ENCODE measurements around the gene MESP2.
"Not testable (repeated sequence)": the region's sequence is repeated elsewhere in the genome, so short reads cannot be mapped to it uniquely, and the experiment has no call there.

Gene MESP2

GRCh38 chr15:89783111-89783860 lies 7.2 kb downstream of the MESP2 start:
- DNase-seq (ENCODE audit: low spot score), result no peak
- in situ Hi-C loops (cut with MboI; ENCODE audit: low pct_unique_long_range_greater_than_20kb, low sequenced_read_pairs, unreplicated experiment), result no loop called here
- TF ChIP-seq, protein P1, sequence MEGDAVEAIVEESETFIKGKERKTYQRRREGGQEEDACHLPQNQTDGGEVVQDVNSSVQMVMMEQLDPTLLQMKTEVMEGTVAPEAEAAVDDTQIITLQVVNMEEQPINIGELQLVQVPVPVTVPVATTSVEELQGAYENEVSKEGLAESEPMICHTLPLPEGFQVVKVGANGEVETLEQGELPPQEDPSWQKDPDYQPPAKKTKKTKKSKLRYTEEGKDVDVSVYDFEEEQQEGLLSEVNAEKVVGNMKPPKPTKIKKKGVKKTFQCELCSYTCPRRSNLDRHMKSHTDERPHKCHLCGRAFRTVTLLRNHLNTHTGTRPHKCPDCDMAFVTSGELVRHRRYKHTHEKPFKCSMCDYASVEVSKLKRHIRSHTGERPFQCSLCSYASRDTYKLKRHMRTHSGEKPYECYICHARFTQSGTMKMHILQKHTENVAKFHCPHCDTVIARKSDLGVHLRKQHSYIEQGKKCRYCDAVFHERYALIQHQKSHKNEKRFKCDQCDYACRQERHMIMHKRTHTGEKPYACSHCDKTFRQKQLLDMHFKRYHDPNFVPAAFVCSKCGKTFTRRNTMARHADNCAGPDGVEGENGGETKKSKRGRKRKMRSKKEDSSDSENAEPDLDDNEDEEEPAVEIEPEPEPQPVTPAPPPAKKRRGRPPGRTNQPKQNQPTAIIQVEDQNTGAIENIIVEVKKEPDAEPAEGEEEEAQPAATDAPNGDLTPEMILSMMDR (IDR thresholded peaks at IDR 0.05; ENCODE audit: extremely low read depth, insufficient read depth, missing control alignments), result no peak

DNA sequence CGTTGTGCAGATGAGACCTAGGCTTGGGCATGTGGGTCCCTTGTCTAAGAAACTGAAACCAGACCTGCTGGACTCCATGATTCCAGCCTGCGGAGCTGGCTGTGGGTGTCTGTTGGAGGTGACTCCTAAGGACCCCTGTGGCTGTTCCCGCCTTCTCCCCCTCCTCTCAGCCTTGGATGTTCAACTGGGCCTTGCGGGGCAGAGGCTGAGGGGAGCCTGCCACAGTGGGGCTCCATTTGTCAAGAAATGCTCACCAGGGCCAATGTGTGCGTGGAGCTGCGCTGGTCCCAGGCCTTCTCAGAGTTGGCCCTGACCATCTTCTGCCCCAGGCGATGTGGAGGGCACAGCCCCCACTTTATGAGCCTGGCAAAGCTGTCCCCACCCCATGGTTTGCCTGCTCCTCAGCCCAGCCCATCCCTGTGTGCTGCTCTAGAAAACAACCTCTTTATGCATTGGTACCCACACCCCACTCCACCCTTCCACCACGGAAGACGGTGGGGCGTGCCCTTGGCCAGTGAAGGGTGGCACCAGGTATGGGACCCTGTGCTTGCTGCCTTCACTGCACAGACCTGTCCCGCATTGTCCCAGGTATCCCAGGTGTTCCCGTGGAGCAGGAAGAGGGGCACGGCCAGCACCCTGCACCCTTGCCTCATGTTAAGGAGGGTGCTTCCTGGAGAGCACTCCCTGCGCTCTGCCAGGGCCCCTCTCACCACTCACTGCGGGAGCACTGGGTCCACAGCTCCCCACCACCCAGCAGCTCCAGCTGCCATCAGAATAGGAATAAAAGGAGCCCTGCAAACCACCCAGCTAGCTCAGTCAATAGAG lies 7.9 kb downstream of the MESP2 start:
- in situ Hi-C loops (cut with MboI; ENCODE audit: low pct_unique_long_range_greater_than_20kb, low sequenced_read_pairs, unreplicated experiment), result no loop called here
- TF ChIP-seq, protein P1 (IDR thresholded peaks at IDR 0.05; ENCODE audit: extremely low read depth, insufficient read depth, missing control alignments), result no peak

DNA sequence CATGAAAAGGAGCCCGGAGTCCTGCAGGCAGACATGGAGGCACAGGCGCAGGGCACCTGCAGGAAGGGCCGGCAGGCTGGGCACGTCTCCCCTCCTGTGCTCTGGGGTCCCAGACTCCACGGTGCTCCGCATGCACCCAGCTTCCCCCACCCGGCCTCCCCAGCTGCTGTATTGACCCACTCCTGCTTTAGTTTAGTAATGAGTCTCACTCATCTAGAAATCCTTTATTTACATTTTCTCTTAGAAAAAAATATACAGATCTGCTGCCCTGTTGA lies 8.5 kb downstream of the MESP2 start:
- DNase-seq (ENCODE audit: low spot score), result no peak
- TF ChIP-seq, protein P1 (IDR thresholded peaks at IDR 0.05; ENCODE audit: extremely low read depth, insufficient read depth, missing control alignments), result no peak
- in situ Hi-C loops (cut with MboI; ENCODE audit: low pct_unique_long_range_greater_than_20kb, low sequenced_read_pairs, unreplicated experiment), result no loop called here

More for the DNA sequence above, 7.9 kb downstream of the MESP2 start:
- DNase-seq (ENCODE audit: low spot score), result no peak

DNA sequence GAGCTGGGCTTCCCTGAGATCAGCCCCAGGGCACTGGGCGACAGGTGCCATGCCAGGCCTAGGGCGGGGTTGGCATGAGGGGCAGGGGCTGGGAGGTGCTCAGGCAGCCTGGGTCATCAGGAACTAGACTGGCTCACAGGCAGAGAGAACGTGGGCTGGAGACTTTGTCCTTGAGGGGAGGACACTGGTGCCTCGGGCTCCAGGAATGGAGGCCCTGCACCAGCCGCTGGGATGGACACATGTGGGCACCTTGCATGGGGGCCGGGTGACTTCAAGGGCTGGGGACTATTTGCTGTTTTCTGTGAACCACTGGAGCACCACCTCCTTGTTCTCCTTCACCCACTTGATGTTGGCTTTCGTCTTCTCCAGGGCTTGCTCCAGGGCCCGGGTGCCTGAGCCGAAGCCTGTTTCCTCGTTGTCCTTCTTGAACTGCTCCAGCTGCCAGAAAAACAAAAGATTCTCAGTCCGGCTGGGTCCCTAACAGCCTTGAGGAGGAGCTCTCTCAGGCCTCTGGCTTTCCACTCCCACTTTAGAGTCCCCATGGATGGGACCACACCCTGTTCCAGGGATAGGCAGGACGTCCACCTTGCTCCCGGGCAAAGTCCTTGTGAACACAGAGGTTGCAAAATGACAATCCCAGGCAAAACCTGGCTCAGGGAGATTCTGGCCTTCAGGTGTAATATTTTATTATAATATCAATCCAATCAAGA lies 9.1 kb downstream of the MESP2 start:
- in situ Hi-C loops (cut with MboI; ENCODE audit: low pct_unique_long_range_greater_than_20kb, low sequenced_read_pairs, unreplicated experiment), result no loop called here
- TF ChIP-seq, protein P1 (IDR thresholded peaks at IDR 0.05; ENCODE audit: extremely low read depth, insufficient read depth, missing control alignments), result no peak
- DNase-seq (ENCODE audit: low spot score), result no peak

DNA sequence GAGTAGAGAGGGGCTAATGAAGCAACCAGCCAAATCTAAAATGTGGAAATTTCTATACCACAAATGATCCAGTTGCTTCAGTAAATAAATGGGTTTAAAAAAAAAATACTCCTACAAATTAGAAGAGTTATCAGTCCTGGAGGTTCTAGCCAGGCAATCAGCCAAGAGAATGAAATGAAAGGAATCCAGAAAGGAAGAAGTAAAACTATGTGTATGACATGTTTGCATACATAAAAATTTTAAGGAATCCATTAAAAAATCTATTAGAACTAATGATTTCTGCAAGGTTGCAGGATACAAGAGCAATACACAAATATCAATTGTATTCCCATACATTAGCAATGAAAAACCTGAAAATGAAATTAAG lies 9.6 kb downstream of the MESP2 start:
- no peak for DNase-seq (ENCODE audit: low spot score)
- in situ Hi-C loops (cut with MboI; ENCODE audit: low pct_unique_long_range_greater_than_20kb, low sequenced_read_pairs, unreplicated experiment), result no loop called here
- TF ChIP-seq, protein P1 (IDR thresholded peaks at IDR 0.05; ENCODE audit: extremely low read depth, insufficient read depth, missing control alignments), result no peak

DNA sequence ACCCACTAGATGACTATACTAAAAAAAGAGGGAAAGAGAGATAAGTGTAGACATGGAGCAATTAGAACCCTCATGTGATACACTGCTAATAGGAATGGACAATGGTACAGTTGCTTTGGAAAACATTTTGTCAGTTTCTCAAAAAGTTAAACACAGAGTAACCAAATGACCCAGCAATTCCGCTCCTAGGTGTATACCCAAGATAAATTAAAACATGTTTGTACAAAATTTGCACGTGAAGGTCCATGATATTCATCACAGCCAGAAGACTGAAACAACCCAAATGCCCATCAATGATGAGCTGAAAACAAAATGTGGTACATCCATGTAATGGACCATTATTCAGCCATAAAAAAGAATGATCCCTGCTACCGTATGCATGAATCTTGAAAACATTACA lies 11.8 kb downstream of the MESP2 start:
- no peak for DNase-seq (ENCODE audit: low spot score)
- in situ Hi-C loops (cut with MboI; ENCODE audit: low pct_unique_long_range_greater_than_20kb, low sequenced_read_pairs, unreplicated experiment), result no loop called here
- TF ChIP-seq, protein P1 (IDR thresholded peaks at IDR 0.05; ENCODE audit: extremely low read depth, insufficient read depth, missing control alignments), result no peak

DNA sequence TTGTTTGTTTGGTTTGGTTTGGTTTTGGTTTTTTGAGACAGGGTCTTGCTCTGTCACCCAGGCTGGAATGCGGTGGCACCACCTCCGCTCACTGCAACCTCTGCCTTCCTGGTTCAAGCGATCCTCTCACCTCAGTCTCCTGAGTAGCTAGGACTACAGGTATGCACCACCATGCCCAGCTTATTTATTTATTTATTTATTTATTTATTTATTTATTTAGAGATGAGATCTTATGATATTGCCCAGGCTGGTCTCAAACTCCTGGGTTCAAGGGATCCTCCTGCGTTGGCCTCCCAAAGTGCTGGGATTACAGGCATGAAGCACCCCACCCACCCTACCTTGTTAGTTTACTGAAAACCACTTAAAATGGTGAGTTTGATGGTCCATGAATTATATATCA lies 12.5 kb downstream of the MESP2 start:
- in situ Hi-C loops (cut with MboI; ENCODE audit: low pct_unique_long_range_greater_than_20kb, low sequenced_read_pairs, unreplicated experiment); DNase-seq (ENCODE audit: low spot score): not testable (repeated sequence)
